A673 (cell line): ENCODE data around the gene PPOX. TPM values are rescaled to one million over a fixed set of nuclear protein-coding genes. Genes with fewer than 3 reads are reported as not detected.

Source experiments
- BruUV-seq: library from RNA; stranded (reverse); fragments of 400-500 nt; replicated peaks from 2 replicates; lab custom pipeline; 2021; lab: Mats Ljungman, UMichigan
- CTCF ChIA-PET: fragments of 300-600 bp; sonication (Branson Sonifier 250); formaldehyde crosslinking; loops from one replicate; lab custom pipeline; 2022; ENCODE audit warnings: antibody characterized with exemption; lab: Charles Lee
- POLR2A ChIA-PET: fragments of 300-600 bp; sonication (Branson Sonifier 250); formaldehyde crosslinking; loops from one replicate; lab custom pipeline; 2022; ENCODE audit warnings: antibody characterized with exemption; ENCODE audit not compliant: low non-redundant PET; lab: Charles Lee
- DNase-seq: peaks from one replicate; pipeline ENCODE4 v3.0.0-alpha.2; 2015; ENCODE audit warnings: low spot score
- H3K27ac ChIP-seq: fragments of 200-600 bp; sonication (generic); 2 replicates; pipeline ENCODE4 v1.5.1; 2016; ENCODE audit warnings: mixed run types, low read depth, mild to moderate bottlenecking, mixed read lengths, antibody characterized with exemption, low read length; ENCODE audit not compliant: poor library complexity, severe bottlenecking
- H3K27me3 ChIP-seq: fragments of 200-600 bp; sonication (generic); replicated peaks from 2 replicates; pipeline ENCODE4 v1.6.1; 2017; ENCODE audit warnings: mixed run types, low read depth, mild to moderate bottlenecking, mixed read lengths, antibody characterized with exemption, low read length; ENCODE audit not compliant: insufficient read depth, poor library complexity
- H3K36me3 ChIP-seq: fragments of 200-600 bp; sonication (generic); 2 replicates; pipeline ENCODE4 v1.6.1; 2016; ENCODE audit warnings: mixed run types, mild to moderate bottlenecking, mixed read lengths, antibody characterized with exemption, low read length; ENCODE audit not compliant: insufficient read depth, poor library complexity, severe bottlenecking
- H3K4me1 ChIP-seq: fragments of 200-600 bp; sonication (generic); 2 replicates; pipeline ENCODE4 v1.6.1; 2017; ENCODE audit warnings: mixed run types, mild to moderate bottlenecking, mixed read lengths, antibody characterized with exemption, low read length; ENCODE audit not compliant: insufficient read depth, poor library complexity, severe bottlenecking
- H3K4me3 ChIP-seq: fragments of 200-600 bp; sonication (generic); 2 replicates; pipeline ENCODE4 v1.5.1; 2016; ENCODE audit warnings: low read depth, mixed run types, mild to moderate bottlenecking, mixed read lengths, low read length; ENCODE audit not compliant: poor library complexity, severe bottlenecking
- H3K9me3 ChIP-seq: fragments of 200-600 bp; sonication (generic); 2 replicates; pipeline ENCODE4 v1.6.1; 2016; ENCODE audit warnings: mixed run types, low read depth, mild to moderate bottlenecking, mixed read lengths, antibody characterized with exemption, low read length; ENCODE audit not compliant: poor library complexity, severe bottlenecking
- CTCF ChIP-seq: fragments of 300-800, 200-600 bp; sonication (generic); conservative IDR thresholded peaks from 2 replicates; pipeline ENCODE4 v1.5.1; 2017; ENCODE audit warnings: low read depth, mild to moderate bottlenecking, antibody characterized with exemption, low read length, moderate library complexity, mixed read lengths
- EZH2 ChIP-seq: fragments of 200-600 bp; sonication (generic); IDR thresholded peaks from 2 replicates; pipeline ENCODE4 v1.6.1; 2017; ENCODE audit warnings: borderline replicate concordance, low read depth, mild to moderate bottlenecking, mixed read lengths, antibody characterized with exemption, low read length; ENCODE audit not compliant: poor library complexity, severe bottlenecking
- intact Hi-C: fragments of 100-400 bp; cut with micrococcal nuclease; formaldehyde crosslinking; loops from one replicate; pipeline ENCODE4 v1.10.0; 2022; ENCODE audit not compliant: unreplicated experiment
- total RNA-seq: library from RNA; stranded (reverse); gene quantifications from 2 replicates; pipeline ENCODE4 v1.2.3, GENCODE V29; 2021

The PPOX gene
- total RNA-seq, 1 experiment from 2014 or later: 25.2 TPM

- Histone ChIP-seq H3K4me1 (peaks cover 37% of the 10 kb centered on the region), H3K36me3 (peaks cover 53% of the 10 kb centered on the region), H3K9me3 (no peaks in the 10 kb centered on the region), H3K27ac (no peak overlapping the region), H3K27me3 (no peaks in the 10 kb centered on the region), H3K4me3 (no peak overlapping the region)
- ChIA-PET CTCF (no interaction called here), POLR2A (no interaction called here)
- no peak for TF ChIP-seq EZH2
- no peak for TF ChIP-seq CTCF
- BruUV-seq: no TSS peak
- no peak for DNase-seq
- intact Hi-C loops: no loop called here
These were observed 28.9 kb downstream of the PPOX start for GRCh38 chr1:161195171-161195570.

GRCh38 chr1:161196111-161196510, 29.9 kb downstream of the PPOX start:
- DNase-seq: no peak
- BruUV-seq: no TSS peak
- Histone ChIP-seq H3K4me1 (peaks cover 47% of the 10 kb centered on the region), H3K27ac (peak overlapping the region; percentile 87), H3K36me3 (peaks cover 47% of the 10 kb centered on the region), H3K27me3 (no peaks in the 10 kb centered on the region), H3K9me3 (no peaks in the 10 kb centered on the region), H3K4me3 (no peak overlapping the region)
- POLR2A ChIA-PET: no interaction called here
- intact Hi-C loops: no loop called here
- CTCF ChIA-PET: no interaction called here
- TF ChIP-seq EZH2: no peak
- TF ChIP-seq CTCF: no peak

- POLR2A ChIA-PET: interaction anchor here (0.5 kb wide), 1 partner anchor 89 kb away, joined by 13 read pairs; no protein-coding TSS in a partner anchor
- Histone ChIP-seq H3K36me3 (peaks cover 40% of the 10 kb centered on the region), H3K4me1 (peaks cover 54% of the 10 kb centered on the region), H3K27me3 (no peaks in the 10 kb centered on the region), H3K9me3 (no peaks in the 10 kb centered on the region), H3K4me3 (peak overlapping the region; percentile 57), H3K27ac (peak overlapping the region; percentile 87)
- CTCF ChIA-PET: no interaction called here
- BruUV-seq: no TSS peak
- DNase-seq: peak; percentile 46
- TF ChIP-seq CTCF (no peak), EZH2 (no peak)
- intact Hi-C loops: no loop called here
These were observed 30.6 kb downstream of the PPOX start for GRCh38 chr1:161196521-161197451.
